ENCODE data around the gene LIN28A.
A peak's percentile ranks its signal among the peaks of the same experiment; 100 is the strongest.

LIN28A gene

GRCh38 chr1:26434161-26434752 lies 23.6 kb downstream of the LIN28A start:
- DNase-seq (ENCODE audit: low read depth), result no peak

GRCh38 chr1:26438041-26438440 lies 27.4 kb downstream of the LIN28A start:
- DNase-seq (ENCODE audit: low read depth), result no peak

GRCh38 chr1:26440259-26440658 lies 29.6 kb downstream of the LIN28A start:
- DNase-seq (ENCODE audit: low read depth), result no peak

- DNase-seq (ENCODE audit: low read depth), result no peak
These were observed 39.3 kb downstream of the LIN28A start for GRCh38 chr1:26449868-26450267.

- no peak for DNase-seq (ENCODE audit: low read depth)
These were observed 40.3 kb downstream of the LIN28A start for GRCh38 chr1:26450908-26451307.

GRCh38 chr1:26452459-26453183 lies 42.0 kb downstream of the LIN28A start:
- no peak for DNase-seq (ENCODE audit: low read depth)

GRCh38 chr1:26459148-26459547 lies 48.5 kb downstream of the LIN28A start:
- no peak for DNase-seq (ENCODE audit: low read depth)

- DNase-seq (ENCODE audit: low read depth), result no peak
These were observed 49.0 kb downstream of the LIN28A start for GRCh38 chr1:26459573-26460031.

GRCh38 chr1:26468911-26469310 lies 58.3 kb downstream of the LIN28A start:
- no peak for DNase-seq (ENCODE audit: low read depth)

- DNase-seq (ENCODE audit: low read depth), result no peak
These were observed 58.9 kb downstream of the LIN28A start for GRCh38 chr1:26469558-26469957.

GRCh38 chr1:26470878-26471497 lies 60.4 kb downstream of the LIN28A start:
- no peak for DNase-seq (ENCODE audit: low read depth)

GRCh38 chr1:26471498-26472319 lies 61.1 kb downstream of the LIN28A start:
- peak; percentile 40 for DNase-seq (ENCODE audit: low read depth)

- peak; percentile 72 for DNase-seq (ENCODE audit: low read depth)
These were observed 61.8 kb downstream of the LIN28A start, which contains the start of gene HMGN2 for GRCh38 chr1:26472320-26472900. HMGN2 (plus strand) TSS chr1:26472440; CDS start chr1:26472613, 173 bp downstream.

- DNase-seq (ENCODE audit: low read depth), result peak; percentile 88
These were observed 62.6 kb downstream of the LIN28A start for GRCh38 chr1:26472901-26473845.

GRCh38 chr1:26474818-26475217 lies 64.2 kb downstream of the LIN28A start:
- no peak for DNase-seq (ENCODE audit: low read depth)

GRCh38 chr1:26475989-26476388 lies 65.4 kb downstream of the LIN28A start:
- no peak for DNase-seq (ENCODE audit: low read depth)

- no peak for DNase-seq (ENCODE audit: low read depth)
These were observed 66.3 kb downstream of the LIN28A start for GRCh38 chr1:26476958-26477357.

- no peak for DNase-seq (ENCODE audit: low read depth)
These were observed 67.0 kb downstream of the LIN28A start for GRCh38 chr1:26477446-26478152.

- no peak for DNase-seq (ENCODE audit: low read depth)
These were observed 67.5 kb downstream of the LIN28A start for GRCh38 chr1:26478159-26478558.

- no peak for DNase-seq (ENCODE audit: low read depth)
These were observed 68.4 kb downstream of the LIN28A start for GRCh38 chr1:26478988-26479387.
